Forelimb muscle (tissue), 1 donor: ENCODE results near the gene G6PD. TPM values are rescaled to one million over a fixed set of nuclear protein-coding genes. Genes with fewer than 3 reads are reported as not detected.
"Not testable (repeated sequence)": the region's sequence is repeated elsewhere in the genome, so short reads cannot be mapped to it uniquely, and the experiment has no call there.

Source experiments
- DNase-seq: peaks from one replicate; pipeline ENCODE4 v3.0.0-alpha.2; 2013; ENCODE audit warnings: low read depth
- polyA plus RNA-seq: library from polyadenylated mRNA; unstranded; fragments of 120-200 nt; gene quantifications from one replicate; pipeline ENCODE4 v1.2.1, GENCODE V29; 2013; ENCODE audit not compliant: insufficient read length

G6PD gene
- polyA plus RNA-seq, 1 donor, result 11.1 TPM

GRCh38 chrX:154542723-154543424 lies 3.8 kb downstream of the G6PD start:
- no peak for DNase-seq

DNA sequence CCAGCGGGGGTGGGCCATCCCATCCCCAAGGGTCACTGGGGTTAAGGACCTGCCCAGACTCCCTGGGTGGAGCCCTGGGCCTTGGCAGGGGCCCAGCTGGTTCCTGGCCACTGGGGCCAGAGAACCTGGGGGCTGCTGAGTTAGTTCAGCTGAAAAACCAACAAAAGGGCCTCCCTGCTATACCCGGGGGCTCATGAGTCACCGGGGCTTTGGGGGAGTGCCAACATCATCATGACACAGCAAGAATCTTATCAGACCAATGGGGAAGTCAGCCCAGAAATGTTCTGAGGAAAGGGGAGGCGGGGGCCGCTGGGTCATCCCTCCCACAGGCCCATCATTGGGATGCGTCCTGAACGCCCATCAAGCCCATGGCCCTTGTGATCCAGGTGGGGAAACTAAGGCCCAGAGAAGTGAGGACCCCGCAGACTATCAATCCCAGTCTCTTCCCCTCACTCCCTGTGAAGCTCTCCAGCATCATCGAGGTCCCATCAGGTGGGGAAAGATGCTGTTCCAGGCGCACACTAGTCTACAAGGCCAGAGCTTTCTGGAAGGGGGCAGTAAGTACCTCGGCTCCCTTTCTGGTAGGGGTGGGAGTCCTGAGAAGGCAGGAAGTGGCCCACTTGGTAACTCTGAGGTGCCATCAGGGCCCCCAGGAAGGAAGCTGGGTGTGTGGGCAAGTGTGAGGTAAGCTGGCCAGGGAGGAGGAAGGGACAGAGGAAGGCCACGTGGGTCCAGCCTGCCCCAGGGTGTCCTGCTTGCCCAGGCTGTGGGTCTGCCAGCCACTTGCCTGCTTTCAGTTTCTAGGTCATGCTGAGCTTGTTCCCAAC lies 4.5 kb downstream of the G6PD start:
- DNase-seq, result no peak

DNA sequence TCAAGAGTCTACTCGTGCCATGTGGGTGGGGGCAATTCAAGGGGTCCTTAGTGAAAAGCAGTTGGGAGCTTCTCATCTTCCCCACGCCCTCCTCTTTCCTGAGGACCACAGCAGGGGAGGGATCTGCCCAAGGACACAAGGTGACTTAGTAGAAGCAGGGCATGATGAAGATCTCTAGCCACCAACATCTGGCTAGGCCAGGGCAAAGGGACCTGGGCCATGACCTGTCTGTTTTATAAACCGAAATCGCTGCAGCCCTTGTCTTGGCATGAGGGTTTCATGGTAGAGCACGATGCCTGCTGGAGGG lies 5.1 kb downstream of the G6PD start:
- no peak for DNase-seq

DNA sequence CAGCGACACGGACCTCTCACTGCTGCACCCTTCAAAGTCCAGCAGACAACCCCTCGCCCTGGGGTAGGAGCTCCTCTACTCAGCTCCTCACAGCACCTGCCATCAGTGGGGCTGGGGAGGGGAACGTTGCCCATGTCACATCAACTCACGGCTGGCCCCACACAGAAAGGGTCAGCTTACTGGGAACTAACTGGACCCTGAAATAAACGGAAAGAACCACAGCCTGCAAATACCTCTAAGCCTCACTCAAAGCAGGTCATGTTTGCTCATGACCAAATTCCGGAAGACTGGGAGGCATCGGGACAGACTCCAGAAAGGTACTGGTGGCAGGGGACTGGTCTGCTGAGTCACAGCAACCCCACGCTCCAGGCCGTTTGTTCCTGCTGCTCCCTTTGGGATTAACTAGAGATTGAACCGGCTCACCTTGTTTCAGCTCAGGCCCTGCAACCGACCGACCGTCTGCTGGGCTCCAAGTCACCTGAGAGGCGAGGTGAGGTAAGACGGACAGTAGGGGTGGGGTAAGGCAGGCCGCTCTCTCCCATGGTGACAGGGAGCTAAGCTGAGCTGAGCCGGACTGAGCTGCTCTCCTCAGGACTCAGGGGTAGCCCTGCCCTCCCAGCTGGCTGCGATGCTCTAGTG lies 5.6 kb downstream of the G6PD start:
- no peak for DNase-seq

- DNase-seq, result not testable (repeated sequence)
Observed at GRCh38 chrX:154540365-154540764, 6.3 kb downstream of the G6PD start.

DNA sequence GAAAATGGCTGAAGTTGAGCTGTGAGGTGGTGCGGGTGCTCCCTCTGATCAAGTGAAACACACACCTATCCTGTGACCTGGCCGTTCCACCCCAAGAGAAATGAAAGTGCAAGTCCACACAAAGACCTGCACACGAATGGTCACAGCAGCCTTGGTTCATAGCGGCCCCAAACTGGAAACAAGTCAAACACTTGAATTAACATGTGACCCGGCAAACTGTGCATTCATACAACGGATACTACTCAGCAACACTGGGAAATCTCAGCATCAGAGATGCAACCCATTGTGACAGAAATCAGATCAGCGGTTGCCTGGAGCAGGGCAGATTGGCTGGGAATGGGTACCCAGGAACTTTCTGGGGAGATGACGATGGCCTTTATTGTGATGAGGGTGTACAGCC lies 7.6 kb downstream of the G6PD start:
- DNase-seq, result no peak

DNA sequence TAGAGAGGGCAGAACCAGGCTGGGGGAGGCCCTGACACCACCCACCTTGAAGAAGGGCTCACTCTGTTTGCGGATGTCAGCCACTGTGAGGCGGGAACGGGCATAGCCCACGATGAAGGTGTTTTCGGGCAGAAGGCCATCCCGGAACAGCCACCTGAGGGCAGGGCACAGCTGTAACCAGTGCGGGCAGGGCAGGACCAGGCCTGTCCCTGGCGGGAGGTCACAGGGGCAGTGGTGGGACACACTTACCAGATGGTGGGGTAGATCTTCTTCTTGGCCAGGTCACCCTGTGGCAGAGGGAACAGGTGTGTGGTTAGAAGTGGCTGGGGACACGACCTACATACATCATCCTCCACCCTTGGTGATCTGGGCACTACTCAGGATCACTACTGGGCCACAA lies 10.8 kb downstream of the G6PD start:
- no peak for DNase-seq

GRCh38 chrX:154534526-154535322 lies 11.9 kb downstream of the G6PD start:
- no peak for DNase-seq

- no peak for DNase-seq
Observed at GRCh38 chrX:154532690-154533089, 14.0 kb downstream of the G6PD start.

DNA sequence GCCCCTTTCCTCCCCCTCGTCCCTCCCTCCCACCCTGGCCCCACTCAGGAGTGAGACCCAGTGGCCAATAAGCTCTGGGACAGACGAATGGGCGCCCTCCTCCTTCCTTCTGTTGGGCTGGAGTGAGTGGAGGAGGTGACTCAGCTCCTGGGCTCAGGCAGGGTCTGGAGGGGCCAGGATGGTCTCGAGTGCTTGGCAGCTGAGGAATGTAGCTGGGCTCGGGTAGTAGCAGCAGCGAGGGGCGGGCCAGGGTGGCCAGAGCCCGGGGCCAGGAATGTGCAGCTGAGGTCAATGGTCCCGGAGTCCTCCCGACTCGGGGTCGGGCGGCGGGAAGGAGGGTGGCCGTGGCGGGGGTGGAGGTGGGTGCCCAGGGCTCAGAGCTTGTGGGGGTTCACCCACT lies 15.0 kb downstream of the G6PD start:
- DNase-seq, result no peak

DNA sequence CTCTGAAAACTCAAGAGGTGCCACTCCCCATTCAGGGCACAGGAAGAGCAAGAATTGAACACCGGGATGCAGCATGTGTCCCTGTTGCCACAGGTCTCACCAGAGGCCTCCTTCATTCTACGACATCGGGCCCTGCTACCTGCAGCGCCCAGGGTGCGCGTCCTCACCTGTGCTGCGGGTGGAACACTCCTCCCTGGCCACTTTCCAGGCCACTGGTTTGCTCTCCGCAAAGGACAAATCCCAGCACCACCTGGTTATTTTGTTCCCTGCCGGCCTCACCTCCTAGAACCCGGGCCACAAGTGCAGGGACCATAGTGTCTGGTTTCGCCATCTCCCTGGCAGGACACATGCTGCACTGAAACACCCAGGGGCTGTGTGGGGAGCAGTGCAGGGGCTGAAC lies 16.4 kb downstream of the G6PD start:
- DNase-seq, result no peak

DNA sequence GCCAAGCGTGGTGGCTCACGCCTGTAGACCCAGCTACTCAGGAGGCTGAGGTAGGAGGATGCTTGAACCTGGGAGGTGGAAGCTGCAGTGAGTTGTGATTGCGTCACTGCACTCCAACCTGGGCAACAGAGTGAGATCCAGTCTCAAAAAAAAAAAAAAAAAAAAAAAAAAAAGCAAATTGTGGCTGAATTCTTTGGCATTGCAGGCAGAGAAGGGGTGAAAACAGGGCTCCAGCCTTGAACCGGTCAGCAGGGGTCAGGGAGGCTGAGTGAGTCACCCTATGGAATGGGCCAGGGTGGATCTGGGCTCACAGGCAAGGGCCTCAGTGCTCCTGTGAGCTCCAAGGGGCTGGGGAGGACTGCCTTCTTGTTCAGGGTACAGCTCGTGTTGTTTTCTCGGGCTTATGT lies 17.4 kb downstream of the G6PD start:
- no peak for DNase-seq

- DNase-seq, result no peak
Observed at GRCh38 chrX:154526901-154527675, 19.6 kb downstream of the G6PD start.

GRCh38 chrX:154525606-154526490 lies 20.8 kb downstream of the G6PD start:
- DNase-seq, result no peak

DNA sequence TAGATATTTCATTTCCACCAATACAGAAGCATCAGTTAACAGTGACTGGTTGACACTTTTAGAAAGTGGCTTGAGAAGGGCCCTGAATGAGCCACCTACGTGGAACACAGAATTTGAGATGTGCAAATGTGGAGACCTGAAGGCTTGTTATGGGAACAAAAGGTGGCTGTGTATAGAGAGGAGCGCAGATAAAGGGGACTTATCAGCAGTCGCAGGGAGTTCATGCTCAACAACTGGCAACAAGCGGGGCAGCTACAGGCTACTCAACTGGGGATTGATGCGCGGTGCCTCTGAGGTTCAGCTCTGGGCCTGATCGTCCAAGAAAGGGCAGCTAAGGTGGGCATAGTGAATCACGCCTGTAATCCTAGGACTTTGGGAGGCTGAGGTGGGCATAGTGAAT lies 27.3 kb downstream of the G6PD start:
- DNase-seq, result no peak

- no peak for DNase-seq
Observed at GRCh38 chrX:154517101-154517781, 29.4 kb downstream of the G6PD start.

DNA sequence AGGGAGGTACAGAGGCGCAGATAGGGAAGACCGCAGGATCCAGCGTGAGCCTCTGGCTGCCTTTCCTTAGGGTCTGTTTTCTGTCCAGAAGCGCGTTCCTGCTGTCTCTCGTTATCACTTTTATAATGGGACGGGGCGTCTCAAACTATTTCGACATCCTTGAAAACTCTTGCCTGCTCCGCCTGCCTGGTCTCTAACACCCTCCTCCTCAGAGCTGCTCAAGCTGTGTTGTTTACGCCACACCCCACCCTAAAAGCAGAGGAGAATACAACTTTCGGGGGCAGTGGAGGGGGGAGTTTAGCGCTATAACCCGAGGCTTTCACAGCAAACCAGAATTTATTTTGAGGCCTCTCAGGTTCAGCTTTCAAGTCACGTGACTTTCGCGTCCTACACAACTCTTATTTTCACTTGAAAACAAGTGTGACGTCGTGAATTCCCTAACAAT lies 30.0 kb downstream of the G6PD start:
- DNase-seq, result peak; percentile 35

DNA sequence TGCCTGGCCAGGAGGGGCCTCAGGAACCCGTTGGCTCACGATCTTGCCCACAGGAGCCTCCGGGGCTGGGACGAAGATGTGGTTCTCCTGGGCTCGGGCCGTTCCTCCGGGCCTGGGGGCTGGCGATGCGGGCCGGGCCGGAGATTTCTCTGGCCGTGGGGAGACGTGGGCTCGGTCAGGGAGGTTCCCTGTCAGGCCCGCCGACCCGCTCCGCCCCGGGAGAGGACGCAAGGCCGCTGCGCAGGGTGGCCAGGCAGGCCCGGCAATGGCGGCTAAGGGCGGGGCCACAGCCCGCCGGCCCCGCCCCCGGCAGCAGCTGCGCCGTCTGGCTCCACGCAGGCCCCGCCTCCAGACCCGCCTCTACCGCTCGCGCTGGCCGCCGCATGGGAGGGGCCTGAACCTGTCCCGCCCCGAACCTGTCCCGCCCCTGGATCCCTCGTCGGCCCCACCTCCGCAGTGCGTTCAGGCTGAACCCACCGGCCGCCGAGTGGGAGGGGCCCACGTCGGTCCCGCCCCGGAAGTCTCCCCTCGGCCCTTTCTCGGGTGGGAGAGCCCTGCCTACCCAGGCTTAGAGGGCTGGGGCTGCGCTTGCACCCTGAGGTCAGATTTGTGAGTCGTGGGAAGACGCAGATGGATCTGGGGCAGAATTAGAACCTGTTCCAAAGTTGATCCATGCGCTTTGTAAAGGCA lies 30.5 kb downstream of the G6PD start, which contains the start of gene FAM3A:
Gene FAM3A, minus strand, starts transcription at position 267 of the 690 bp plus-strand sequence. CDS start 460 bp downstream, outside the sequence.
- peak; percentile 43 for DNase-seq
